Measurements from ENCODE around the gene KCNJ5.
"Not testable (repeated sequence)": the region's sequence is repeated elsewhere in the genome, so short reads cannot be mapped to it uniquely, and the experiment has no call there.

DNA sequence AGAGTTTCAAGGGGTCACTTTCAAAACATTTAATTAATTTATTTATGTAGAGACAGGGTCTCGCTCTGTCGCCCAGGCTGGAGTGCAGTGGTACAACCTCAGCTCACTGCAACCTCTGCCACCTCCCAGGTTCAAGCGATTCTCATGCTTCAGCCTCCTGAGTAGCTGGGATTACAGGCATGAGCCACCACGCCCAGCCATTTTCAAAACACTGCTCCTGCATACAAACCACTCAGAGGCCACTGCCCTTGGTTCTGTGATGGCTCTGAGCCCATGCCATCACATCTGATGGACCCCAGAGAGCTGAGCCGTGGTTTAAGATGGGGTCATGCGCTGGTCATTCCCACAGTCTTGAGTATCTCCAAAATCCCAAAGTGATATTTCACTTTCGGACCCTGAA, 28.5 kb downstream of the KCNJ5 start:
- TF ChIP-seq, protein P1, sequence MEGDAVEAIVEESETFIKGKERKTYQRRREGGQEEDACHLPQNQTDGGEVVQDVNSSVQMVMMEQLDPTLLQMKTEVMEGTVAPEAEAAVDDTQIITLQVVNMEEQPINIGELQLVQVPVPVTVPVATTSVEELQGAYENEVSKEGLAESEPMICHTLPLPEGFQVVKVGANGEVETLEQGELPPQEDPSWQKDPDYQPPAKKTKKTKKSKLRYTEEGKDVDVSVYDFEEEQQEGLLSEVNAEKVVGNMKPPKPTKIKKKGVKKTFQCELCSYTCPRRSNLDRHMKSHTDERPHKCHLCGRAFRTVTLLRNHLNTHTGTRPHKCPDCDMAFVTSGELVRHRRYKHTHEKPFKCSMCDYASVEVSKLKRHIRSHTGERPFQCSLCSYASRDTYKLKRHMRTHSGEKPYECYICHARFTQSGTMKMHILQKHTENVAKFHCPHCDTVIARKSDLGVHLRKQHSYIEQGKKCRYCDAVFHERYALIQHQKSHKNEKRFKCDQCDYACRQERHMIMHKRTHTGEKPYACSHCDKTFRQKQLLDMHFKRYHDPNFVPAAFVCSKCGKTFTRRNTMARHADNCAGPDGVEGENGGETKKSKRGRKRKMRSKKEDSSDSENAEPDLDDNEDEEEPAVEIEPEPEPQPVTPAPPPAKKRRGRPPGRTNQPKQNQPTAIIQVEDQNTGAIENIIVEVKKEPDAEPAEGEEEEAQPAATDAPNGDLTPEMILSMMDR (IDR thresholded peaks at IDR 0.05), result not testable (repeated sequence)
- TF ChIP-seq POLR2A (IDR thresholded peaks at IDR 0.05), result not testable (repeated sequence)
